ENCODE results near the gene SNAPC2. TPM values are rescaled to one million over a fixed set of nuclear protein-coding genes. Genes with fewer than 3 reads are reported as not detected.

SNAPC2 gene
- total and polyA plus RNA-seq, 2 of the 13 experiments (the other 11 are each of a cell fraction or from before 2014, with no cell fraction given) = 10.2 to 12.7 TPM

DNA sequence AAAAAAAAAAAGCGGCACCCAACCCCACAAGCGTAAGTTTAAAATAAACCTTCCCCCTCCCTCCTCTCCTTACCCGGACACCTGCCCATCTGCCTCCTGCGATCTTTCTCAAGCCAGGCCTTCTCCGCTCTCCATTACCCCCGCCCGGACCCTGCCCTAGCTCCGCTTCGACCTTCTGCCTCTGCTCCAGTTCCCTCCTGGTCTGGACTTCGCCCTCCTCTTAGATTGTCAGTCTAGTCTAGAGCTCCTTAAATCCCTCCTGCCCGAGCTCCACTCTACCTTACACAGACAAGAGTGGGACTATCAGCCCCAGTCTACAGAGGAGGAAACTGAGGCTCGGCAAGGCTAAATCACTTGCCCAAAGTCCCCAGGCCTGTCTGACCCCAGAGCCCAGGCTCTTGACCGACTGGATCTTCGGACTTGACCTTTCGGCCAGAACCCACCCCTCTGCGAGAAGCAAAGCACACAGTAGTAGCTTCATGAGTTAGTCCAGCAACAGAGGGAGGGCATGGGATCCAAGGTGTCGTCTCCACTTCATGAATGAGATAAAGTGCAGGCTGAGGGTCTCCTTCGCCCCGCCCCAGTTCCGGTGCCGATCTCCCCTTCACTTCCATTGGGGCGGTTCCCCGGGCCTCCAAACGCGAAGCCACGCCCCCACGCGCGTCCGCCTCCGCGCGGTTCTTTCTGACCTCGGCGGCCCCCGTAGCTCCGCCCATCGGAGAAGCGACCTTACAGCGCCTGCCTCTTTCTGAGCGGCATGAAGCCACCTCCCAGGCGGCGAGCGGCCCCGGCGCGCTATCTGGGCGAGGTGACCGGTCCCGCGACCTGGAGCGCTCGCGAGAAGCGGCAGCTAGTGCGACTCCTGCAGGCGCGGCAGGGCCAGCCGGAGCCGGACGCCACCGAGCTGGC, at the start of gene SNAPC2 (continued):
- TF ChIP-seq ZNF326 (CRISPR knock-in tag; IDR thresholded peaks at IDR 0.05; ENCODE audit: borderline replicate concordance) = no peak
- no peak for TF ChIP-seq ZBTB40 (IDR thresholded peaks at IDR 0.05)
- no peak; the same call in none of the 2 replicates for TF ChIP-seq ZBTB40 (CRISPR knock-in tag; IDR thresholded peaks at IDR 0.05)
- no peak for TF ChIP-seq ZNF619 (CRISPR knock-in tag; IDR thresholded peaks at IDR 0.05)
- no peak for TF ChIP-seq ZNF569 (CRISPR knock-in tag; IDR thresholded peaks at IDR 0.05; ENCODE audit: borderline replicate concordance)
- TF ChIP-seq ZEB1 (IDR thresholded peaks at IDR 0.05; ENCODE audit: insufficient replicate concordance, low read depth) = peak; percentile 26
- peak; percentile 96 for TF ChIP-seq SP4 (CRISPR knock-in tag; IDR thresholded peaks at IDR 0.05)
- peak; percentile 87; the same call in 1 of the 2 replicates for TF ChIP-seq KDM5A (IDR thresholded peaks at IDR 0.05; ENCODE audit: borderline replicate concordance, low read length)
- TF ChIP-seq CHD2 (IDR thresholded peaks at IDR 0.05; ENCODE audit: low read depth, low read length) = peak; percentile 90
- peak; percentile 85 for TF ChIP-seq GABPB1 (CRISPR knock-in tag; IDR thresholded peaks at IDR 0.05)
- TF ChIP-seq, protein P1, sequence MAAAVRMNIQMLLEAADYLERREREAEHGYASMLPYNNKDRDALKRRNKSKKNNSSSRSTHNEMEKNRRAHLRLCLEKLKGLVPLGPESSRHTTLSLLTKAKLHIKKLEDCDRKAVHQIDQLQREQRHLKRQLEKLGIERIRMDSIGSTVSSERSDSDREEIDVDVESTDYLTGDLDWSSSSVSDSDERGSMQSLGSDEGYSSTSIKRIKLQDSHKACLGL (CRISPR knock-in tag; IDR thresholded peaks at IDR 0.05) = peak; percentile 69
- TF ChIP-seq ZKSCAN1 (IDR thresholded peaks at IDR 0.05; ENCODE audit: low read length) = 0 out of 2 replicates have a peak, but pooled peaks have one; percentile 63
- 0 out of 2 replicates have a peak, but pooled peaks have one; percentile 47 for TF ChIP-seq KLF13 (CRISPR knock-in tag; IDR thresholded peaks at IDR 0.05)
- TF ChIP-seq ZNF7 (CRISPR knock-in tag; IDR thresholded peaks at IDR 0.05) = no peak
- peak; percentile 46; the same call in 1 of the 2 replicates for TF ChIP-seq BRCA1 (CRISPR knock-in tag; IDR thresholded peaks at IDR 0.05)
- peak; percentile 66; the same call in 1 of the 2 replicates for TF ChIP-seq ELF3 (CRISPR knock-in tag; IDR thresholded peaks at IDR 0.05)
- peak; percentile 55; the same call in 1 of the 2 replicates for TF ChIP-seq ELF1 (CRISPR knock-in tag; IDR thresholded peaks at IDR 0.05)
- TF ChIP-seq, protein P2, sequence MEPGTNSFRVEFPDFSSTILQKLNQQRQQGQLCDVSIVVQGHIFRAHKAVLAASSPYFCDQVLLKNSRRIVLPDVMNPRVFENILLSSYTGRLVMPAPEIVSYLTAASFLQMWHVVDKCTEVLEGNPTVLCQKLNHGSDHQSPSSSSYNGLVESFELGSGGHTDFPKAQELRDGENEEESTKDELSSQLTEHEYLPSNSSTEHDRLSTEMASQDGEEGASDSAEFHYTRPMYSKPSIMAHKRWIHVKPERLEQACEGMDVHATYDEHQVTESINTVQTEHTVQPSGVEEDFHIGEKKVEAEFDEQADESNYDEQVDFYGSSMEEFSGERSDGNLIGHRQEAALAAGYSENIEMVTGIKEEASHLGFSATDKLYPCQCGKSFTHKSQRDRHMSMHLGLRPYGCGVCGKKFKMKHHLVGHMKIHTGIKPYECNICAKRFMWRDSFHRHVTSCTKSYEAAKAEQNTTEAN (CRISPR knock-in tag; conservative IDR thresholded peaks at IDR 0.05) = peak; percentile 35; the same call in 1 of the 2 replicates
- no peak for TF ChIP-seq ZNF737 (CRISPR knock-in tag; IDR thresholded peaks at IDR 0.05; ENCODE audit: borderline replicate concordance)
